IMR-90 (cell line): ENCODE results near the gene GSE1. TPM values are rescaled to one million over a fixed set of nuclear protein-coding genes. Genes with fewer than 3 reads are reported as not detected.
A peak's percentile ranks its signal among the peaks of the same experiment; 100 is the strongest.

Experiments
- ATAC-seq: fragments of 200-7000 bp; cut with Tn5 transposase; 2 replicates; pipeline ENCODE4 v1.9.1; 2020; ENCODE audit warnings: low read depth, mild to moderate bottlenecking, moderate library complexity
- BruUV-seq: library from RNA; stranded (reverse); fragments of 400-500 nt; replicated peaks from 2 replicates; lab custom pipeline; 2021; lab: Mats Ljungman, UMichigan
- CTCF ChIA-PET: fragments of 300-600 bp; formaldehyde crosslinking; extraction: SDS; loops from one replicate; lab custom pipeline; 2021; ENCODE audit warnings: antibody characterized with exemption; lab: Yijun Ruan, JAX
- POLR2A ChIA-PET: fragments of 300-600 bp; sonication (Branson Sonifier 250); formaldehyde crosslinking; loops from one replicate; lab custom pipeline; 2022; ENCODE audit warnings: antibody characterized with exemption; ENCODE audit not compliant: unreplicated experiment; lab: Charles Lee
- DNase-seq: peaks from one replicate; pipeline ENCODE4 v3.0.0; 2013
- H2AFZ ChIP-seq: replicated peaks from 2 replicates; pipeline ENCODE3; 2013; ENCODE audit warnings: low read length, mild to moderate bottlenecking; ENCODE audit not compliant: poor library complexity
- H2AK5ac ChIP-seq: 2 replicates; pipeline ENCODE4 v1.6.1; 2013; ENCODE audit warnings: low read depth, low read length, inconsistent platforms
- H2AK9ac ChIP-seq: replicated peaks from 2 replicates; pipeline ENCODE3; 2013; ENCODE audit warnings: mild to moderate bottlenecking, low read depth, low read length, moderate library complexity; ENCODE audit not compliant: poor library complexity
- H2BK120ac ChIP-seq: 2 replicates; pipeline ENCODE4 v1.6.1; 2013; ENCODE audit warnings: low read depth, low read length, inconsistent platforms
- H2BK15ac ChIP-seq: 3 replicates; pipeline ENCODE4 v1.6.1; 2013; ENCODE audit warnings: low read depth, low read length, inconsistent platforms
- H2BK20ac ChIP-seq: 2 replicates; pipeline ENCODE4 v1.6.1; 2013; ENCODE audit warnings: low read depth, mild to moderate bottlenecking, inconsistent platforms, low read length, moderate library complexity
- H2BK5ac ChIP-seq: 2 replicates; pipeline ENCODE4 v1.6.1; 2013; ENCODE audit warnings: mild to moderate bottlenecking, low read depth, low read length, inconsistent platforms; ENCODE audit not compliant: poor library complexity, severe bottlenecking
- H3K14ac ChIP-seq: replicated peaks from 2 replicates; pipeline ENCODE4 v1.6.1; 2013; ENCODE audit warnings: low read depth, low read length, inconsistent platforms
- H3K18ac ChIP-seq: 2 replicates; pipeline ENCODE4 v1.6.1; 2013; ENCODE audit warnings: low read depth, low read length, control low read depth
- H3K23ac ChIP-seq: 2 replicates; pipeline ENCODE4 v1.6.1; 2013; ENCODE audit warnings: low read depth, low read length, inconsistent platforms
- H3K27ac ChIP-seq: 2 replicates; pipeline ENCODE4 v1.5.1; 2013; ENCODE audit warnings: mild to moderate bottlenecking, control low read depth, low read length; ENCODE audit not compliant: insufficient read depth
- H3K27me3 ChIP-seq: 2 replicates; pipeline ENCODE4 v1.6.1; 2013; ENCODE audit warnings: low read length; ENCODE audit not compliant: control insufficient read depth, insufficient read depth
- H3K36me3 ChIP-seq: 2 replicates; pipeline ENCODE4 v1.6.1; 2013; ENCODE audit warnings: low read length, mixed read lengths; ENCODE audit not compliant: control insufficient read depth, insufficient read depth
- H3K4ac ChIP-seq: 2 replicates; pipeline ENCODE4 v1.6.1; 2013; ENCODE audit warnings: low read depth, low read length, inconsistent platforms
- H3K4me1 ChIP-seq: 2 replicates; pipeline ENCODE4 v1.6.1; 2013; ENCODE audit warnings: low read length, mixed read lengths; ENCODE audit not compliant: control insufficient read depth, insufficient read depth
- H3K4me2 ChIP-seq: 2 replicates; pipeline ENCODE4 v1.6.1; 2013; ENCODE audit warnings: low read depth, mild to moderate bottlenecking, control low read depth, low read length, moderate library complexity
- H3K4me3 ChIP-seq: 2 replicates; pipeline ENCODE4 v1.5.1; 2013; ENCODE audit warnings: low read depth, mild to moderate bottlenecking, control low read depth, low read length, moderate library complexity; ENCODE audit not compliant: insufficient read depth
- H3K56ac ChIP-seq: 2 replicates; pipeline ENCODE4 v1.6.1; 2013; ENCODE audit warnings: low read length, inconsistent platforms; ENCODE audit not compliant: insufficient read depth; ENCODE audit errors: extremely low read depth
- H3K79me1 ChIP-seq, 2 experiments: 2 replicates each; pipeline ENCODE4 v1.6.1; 2013; ENCODE audit warnings: low read length in 2 of 2, inconsistent platforms in 1 of 2, low read depth in 1 of 2
- H3K9ac ChIP-seq: 2 replicates; pipeline ENCODE4 v1.6.1; 2013; ENCODE audit warnings: low read depth, low read length, control low read depth
- H3K9me1 ChIP-seq: 2 replicates; pipeline ENCODE4 v1.6.1; 2013; ENCODE audit warnings: low read length, inconsistent platforms; ENCODE audit not compliant: insufficient read depth
- H3K9me3 ChIP-seq: 2 replicates; pipeline ENCODE4 v1.6.1; 2013; ENCODE audit warnings: low read length; ENCODE audit not compliant: control insufficient read depth, insufficient read depth
- H4K20me1 ChIP-seq: 2 replicates; pipeline ENCODE4 v1.6.1; 2013; ENCODE audit warnings: low read length, inconsistent platforms; ENCODE audit not compliant: insufficient read depth
- H4K5ac ChIP-seq: 2 replicates; pipeline ENCODE4 v1.6.1; 2013; ENCODE audit warnings: mild to moderate bottlenecking, low read depth, low read length, control low read depth
- H4K8ac ChIP-seq, 2 experiments: 2 replicates each; pipeline ENCODE4 v1.6.1; 2013; ENCODE audit warnings: low read depth in 2 of 2, low read length in 2 of 2, control low read depth in 1 of 2, inconsistent platforms in 1 of 2
- H4K91ac ChIP-seq: 2 replicates; pipeline ENCODE4 v1.6.1; 2013; ENCODE audit warnings: low read depth, low read length, inconsistent platforms; ENCODE audit not compliant: insufficient read depth
- RAD21 ChIP-seq: IDR thresholded peaks from 2 replicates; pipeline ENCODE4 v1.6.1; 2012; ENCODE audit warnings: low read length, improper control_type of control experiment
- SMC3 ChIP-seq: fragments of 150-350 bp; IDR thresholded peaks from 2 replicates; pipeline ENCODE4 v1.6.1; 2016; ENCODE audit warnings: low read depth, mild to moderate bottlenecking, antibody characterized with exemption, low read length, moderate library complexity
- WGBS, 2 experiments: methylation state at CpG; one replicate each; pipeline versions ENCODE4 v1.1.5 to v1.1.7; 2013; ENCODE audit warnings: missing lambda C conversion rate in 2 of 2; ENCODE audit not compliant: insufficient read length in 1 of 2; ENCODE audit errors: extremely low coverage in 2 of 2; 5-methylcytosine and 5-hydroxymethylcytosine counted together
- dilution Hi-C: fragments of 300-500 bp; cut with HindIII; formaldehyde crosslinking; loops from one replicate; pipeline ENCODE4 v1.14.3; 2018; ENCODE audit warnings: low sequenced_read_pairs; ENCODE audit not compliant: unreplicated experiment
- in situ Hi-C: fragments of 300-500 bp; cut with MboI; formaldehyde crosslinking; loops from 3 replicates; pipeline ENCODE4 v1.14.3; 2019; ENCODE audit warnings: low sequenced_read_pairs, inconsistent platforms, mixed read lengths
- intact Hi-C: fragments of 100-400 bp; cut with micrococcal nuclease; formaldehyde crosslinking; loops from 2 replicates; pipeline ENCODE4 v1.10.0; 2022
- polyA plus RNA-seq, 3 experiments: library from polyadenylated mRNA; depleted of rRNA; stranded (reverse); fragments of >200 nt; gene quantifications; 2 replicates each; pipeline ENCODE4 v1.2.3, GENCODE V29; 2012; ENCODE audit warnings: low replicate concordance in 1 of 3
- total RNA-seq: library from RNA; depleted of rRNA; stranded (reverse); fragments of >200 nt; gene quantifications from 2 replicates; pipeline ENCODE4 v1.2.3, GENCODE V29; 2012
- TF ChIP-seq, protein P1 (sequence below): conservative IDR thresholded peaks from 2 replicates; pipeline ENCODE4 v1.5.1; 2012; ENCODE audit warnings: mild to moderate bottlenecking, low read depth, low read length, improper control_type of control experiment
- TF ChIP-seq, protein P2 (sequence below): fragments of 150-350 bp; IDR thresholded peaks from 2 replicates; pipeline ENCODE4 v1.6.1; 2017; ENCODE audit warnings: mild to moderate bottlenecking, antibody characterized with exemption, low read length, low read depth

The GSE1 gene
- total and polyA plus RNA-seq, 2 of the 4 experiments (the other 2 are of a cell fraction), result 14.9 to 25.5 TPM

DNA sequence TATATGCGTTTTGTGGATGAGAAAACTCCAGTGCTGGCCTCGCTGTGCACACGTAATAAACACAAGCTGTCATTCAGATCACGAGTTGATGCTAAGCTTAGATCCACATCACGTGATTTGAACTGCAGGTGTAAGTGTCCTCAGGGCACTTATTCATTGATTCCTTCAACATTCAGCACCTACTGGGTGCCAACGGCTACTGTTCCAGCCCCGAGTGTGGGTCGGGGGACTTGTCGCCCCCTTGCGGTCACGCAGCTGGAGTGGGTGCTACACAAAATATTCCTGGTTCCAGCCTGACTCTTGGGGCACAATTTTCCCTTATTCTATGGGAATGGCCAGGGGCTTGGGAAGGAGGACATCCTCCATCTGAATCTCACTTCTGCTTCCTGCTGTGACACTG is 105.6 kb downstream of the GSE1 start:
- ChIA-PET POLR2A (no interaction called here), CTCF (interaction anchor here (0.6 to 1.3 kb wide), 2 partner anchors 9 to 18 kb away, joined by 4 to 5 read pairs; no protein-coding TSS in a partner anchor)
- peak overlapping the region; percentile 41 for H2AFZ ChIP-seq
- H4K20me1 ChIP-seq, result peaks cover 13% of the 10 kb centered on the region
- no peaks in the 10 kb centered on the region for H3K9me3 ChIP-seq
- no peak overlapping the region for H3K23ac ChIP-seq
- no peak overlapping the region for H3K18ac ChIP-seq
- TF ChIP-seq SMC3 (peak; percentile 15; the same call in 1 of the 2 replicates), RAD21 (peak; percentile 20; the same call in 1 of the 2 replicates)
- TF ChIP-seq, protein P1, sequence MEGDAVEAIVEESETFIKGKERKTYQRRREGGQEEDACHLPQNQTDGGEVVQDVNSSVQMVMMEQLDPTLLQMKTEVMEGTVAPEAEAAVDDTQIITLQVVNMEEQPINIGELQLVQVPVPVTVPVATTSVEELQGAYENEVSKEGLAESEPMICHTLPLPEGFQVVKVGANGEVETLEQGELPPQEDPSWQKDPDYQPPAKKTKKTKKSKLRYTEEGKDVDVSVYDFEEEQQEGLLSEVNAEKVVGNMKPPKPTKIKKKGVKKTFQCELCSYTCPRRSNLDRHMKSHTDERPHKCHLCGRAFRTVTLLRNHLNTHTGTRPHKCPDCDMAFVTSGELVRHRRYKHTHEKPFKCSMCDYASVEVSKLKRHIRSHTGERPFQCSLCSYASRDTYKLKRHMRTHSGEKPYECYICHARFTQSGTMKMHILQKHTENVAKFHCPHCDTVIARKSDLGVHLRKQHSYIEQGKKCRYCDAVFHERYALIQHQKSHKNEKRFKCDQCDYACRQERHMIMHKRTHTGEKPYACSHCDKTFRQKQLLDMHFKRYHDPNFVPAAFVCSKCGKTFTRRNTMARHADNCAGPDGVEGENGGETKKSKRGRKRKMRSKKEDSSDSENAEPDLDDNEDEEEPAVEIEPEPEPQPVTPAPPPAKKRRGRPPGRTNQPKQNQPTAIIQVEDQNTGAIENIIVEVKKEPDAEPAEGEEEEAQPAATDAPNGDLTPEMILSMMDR, result peak; percentile 47
- TF ChIP-seq, protein P2, sequence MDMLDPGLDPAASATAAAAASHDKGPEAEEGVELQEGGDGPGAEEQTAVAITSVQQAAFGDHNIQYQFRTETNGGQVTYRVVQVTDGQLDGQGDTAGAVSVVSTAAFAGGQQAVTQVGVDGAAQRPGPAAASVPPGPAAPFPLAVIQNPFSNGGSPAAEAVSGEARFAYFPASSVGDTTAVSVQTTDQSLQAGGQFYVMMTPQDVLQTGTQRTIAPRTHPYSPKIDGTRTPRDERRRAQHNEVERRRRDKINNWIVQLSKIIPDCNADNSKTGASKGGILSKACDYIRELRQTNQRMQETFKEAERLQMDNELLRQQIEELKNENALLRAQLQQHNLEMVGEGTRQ, result no peak
- ATAC-seq, result no peak
- no peaks in the 10 kb centered on the region for H3K9me1 ChIP-seq
- DNase-seq, result no peak
- H3K36me3 ChIP-seq, result no peaks in the 10 kb centered on the region
- no TSS peak for BruUV-seq
- WGBS, 2 experiments, result 50% methylated on average over 3 of the region's 11 CpGs; no CpG with 5 or more reads in 1 of the 2 experiments
- no peak overlapping the region for H3K4ac ChIP-seq
- intact Hi-C loops (loop anchor here (1.0 to 10.0 kb wide), 4 partner anchors 44 to 444 kb away; partner anchors contain the start of genes COX4I1 and EMC8), in situ Hi-C loops (loop anchor here (5.0 kb wide), 1 partner anchor 61 kb away; no protein-coding TSS in a partner anchor), dilution Hi-C loops (no loop called here)
- no peak overlapping the region for H3K14ac ChIP-seq
- H3K4me2 ChIP-seq, result no peak overlapping the region
- H2BK20ac ChIP-seq, result no peak overlapping the region
- H2BK5ac ChIP-seq, result no peak overlapping the region
- H3K27me3 ChIP-seq, result no peaks in the 10 kb centered on the region; the same call in 1 of the 2 replicates
- H3K4me3 ChIP-seq, result no peak overlapping the region
- H4K91ac ChIP-seq, result no peak overlapping the region
- no peak overlapping the region for H4K5ac ChIP-seq
- no peak overlapping the region; the same call in 1 of the 2 replicates for H2AK5ac ChIP-seq
- H3K79me1 ChIP-seq, result peaks cover 3 to 4% of the 10 kb centered on the region in 2 experiments; a peak in 1 of 4 replicates
- no peak overlapping the region for H3K9ac ChIP-seq
- H3K27ac ChIP-seq, result no peak overlapping the region
- H3K4me1 ChIP-seq, result peaks cover 3% of the 10 kb centered on the region; the same call in 1 of the 2 replicates
- H2BK120ac ChIP-seq, result no peak overlapping the region
- no peak overlapping the region for H2AK9ac ChIP-seq
- H2BK15ac ChIP-seq, result no peak overlapping the region
- no peak overlapping the region for H3K56ac ChIP-seq
- H4K8ac ChIP-seq, result no peak overlapping the region; a peak in 1 of 4 replicates
